OCI-LY7 (cell line): ENCODE results near the gene ZNF672. TPM values are rescaled to one million over a fixed set of nuclear protein-coding genes. Genes with fewer than 3 reads are reported as not detected.
"Not testable (repeated sequence)": the region's sequence is repeated elsewhere in the genome, so short reads cannot be mapped to it uniquely, and the experiment has no call there.

Experiments
- Bru-seq: library from RNA; stranded (reverse); fragments of 400-500 nt; gene quantifications from one replicate; lab custom pipeline; 2021; lab: Mats Ljungman, UMichigan
- BruChase-seq, 2 experiments: library from RNA; stranded (reverse); fragments of 400-500 nt; gene quantifications; one replicate each; lab custom pipeline; 2021; lab: Mats Ljungman, UMichigan
- BruUV-seq: library from RNA; stranded (reverse); fragments of 400-500 nt; replicated peaks from 2 replicates; lab custom pipeline; 2021; lab: Mats Ljungman, UMichigan
- CTCF ChIA-PET: fragments of 300-600 bp; sonication (Branson Sonifier 250); formaldehyde crosslinking; loops from one replicate; lab custom pipeline; 2022; ENCODE audit warnings: antibody characterized with exemption; ENCODE audit not compliant: unreplicated experiment; lab: Charles Lee
- POLR2A ChIA-PET: fragments of 300-600 bp; sonication (Branson Sonifier 250); formaldehyde crosslinking; loops from one replicate; lab custom pipeline; 2022; ENCODE audit warnings: antibody characterized with exemption; lab: Charles Lee
- DNase-seq: peaks from one replicate; pipeline ENCODE4 v3.0.0-alpha.2; 2015; ENCODE audit warnings: low spot score
- H2AFZ ChIP-seq: fragments of 200-600 bp; sonication (generic), shearing (Covaris generic); 2 replicates; pipeline ENCODE4 v1.6.1; 2014; ENCODE audit warnings: mild to moderate bottlenecking, antibody characterized with exemption, low read length, moderate library complexity
- H3K27ac ChIP-seq: fragments of 200-600 bp; sonication (generic); 2 replicates; pipeline ENCODE4 v1.5.1; 2014; ENCODE audit warnings: mixed run types, low read depth, mild to moderate bottlenecking, moderate library complexity, low read length, inconsistent platforms; ENCODE audit not compliant: poor library complexity, severe bottlenecking
- H3K36me3 ChIP-seq: fragments of 200-600 bp; sonication (generic); 2 replicates; pipeline ENCODE4 v1.6.1; 2014; ENCODE audit warnings: mild to moderate bottlenecking, antibody characterized with exemption, low read length, moderate library complexity, mixed read lengths; ENCODE audit not compliant: insufficient read depth
- H3K4me1 ChIP-seq: fragments of 200-600 bp; sonication (generic); 2 replicates; pipeline ENCODE4 v1.5.1; 2014; ENCODE audit warnings: mild to moderate bottlenecking, low read length; ENCODE audit not compliant: insufficient read depth, poor library complexity, severe bottlenecking
- H3K4me2 ChIP-seq: fragments of 200-600 bp; sonication (generic); 2 replicates; pipeline ENCODE4 v1.6.1; 2014; ENCODE audit warnings: mild to moderate bottlenecking, low read length
- H3K4me3 ChIP-seq: fragments of 200-600 bp; sonication (generic); 2 replicates; pipeline ENCODE4 v1.5.1; 2014; ENCODE audit warnings: mild to moderate bottlenecking, low read depth, low read length; ENCODE audit not compliant: poor library complexity, severe bottlenecking
- H3K79me2 ChIP-seq: fragments of 200-600 bp; sonication (generic); 2 replicates; pipeline ENCODE4 v1.6.1; 2016; ENCODE audit warnings: low read depth, mild to moderate bottlenecking, low read length, moderate library complexity, mixed read lengths; ENCODE audit not compliant: insufficient read depth
- H3K9me2 ChIP-seq: fragments of 200-600 bp; sonication (generic); 2 replicates; pipeline ENCODE4 v1.6.1; 2016; ENCODE audit warnings: mild to moderate bottlenecking, low read length, mixed read lengths; ENCODE audit not compliant: insufficient read depth
- H3K9me3 ChIP-seq: fragments of 200-600 bp; sonication (generic); 2 replicates; pipeline ENCODE4 v1.6.1; 2014; ENCODE audit warnings: mild to moderate bottlenecking, mixed run types, low read length, mixed read lengths
- H4K20me1 ChIP-seq: fragments of 200-600 bp; sonication (generic); 2 replicates; pipeline ENCODE4 v1.6.1; 2014; ENCODE audit warnings: mild to moderate bottlenecking, antibody characterized with exemption, low read length, moderate library complexity, mixed read lengths; ENCODE audit not compliant: insufficient read depth
- EZH2phosphoT487 ChIP-seq: fragments of 200-600 bp; sonication (generic); IDR thresholded peaks from 2 replicates; pipeline ENCODE4 v1.6.1; 2018; ENCODE audit warnings: low read depth, borderline replicate concordance, mild to moderate bottlenecking, mixed run types, antibody characterized with exemption, low read length, moderate library complexity, mixed read lengths
- intact Hi-C: fragments of 100-400 bp; cut with micrococcal nuclease; formaldehyde crosslinking; loops from one replicate; pipeline ENCODE4 v1.10.0; 2022; ENCODE audit not compliant: unreplicated experiment
- long read RNA-seq: library from polyadenylated mRNA; stranded (forward); transcript quantifications from one replicate; pipeline ENCODE4 v2.0.0, GENCODE V29; 2022
- total RNA-seq, 2 experiments: library from RNA; depleted of rRNA in 1 of 2; stranded (reverse); fragments of >200 nt in 1 of 2; shearing (Covaris generic) in 1 of 2; gene quantifications; 2 replicates each; pipeline ENCODE4 v1.2.3, GENCODE V29; 2014 to 2022
- TF ChIP-seq, protein P1 (sequence below): fragments of 200-600 bp; sonication (generic); conservative IDR thresholded peaks from 2 replicates; pipeline ENCODE4 v1.5.1; 2014; ENCODE audit warnings: mild to moderate bottlenecking, antibody characterized with exemption, low read length, moderate library complexity, mixed read lengths

ZNF672 gene
- 45.7 and 56.1 TPM in 2 replicates for total RNA-seq (2014; rRNA removed; shearing (Covaris generic))
- total RNA-seq (2022) = 50.0 and 52.7 TPM in 2 replicates
- percentile 65 among the genes with signal in this experiment for Bru-seq, nascent RNA
- percentile 61 among the genes with signal in this experiment for BruChase-seq, experiment 1, labeled RNA remaining after a 6-hour chase
- percentile 77 among the genes with signal in this experiment for BruChase-seq, experiment 2, labeled RNA remaining after a 2-hour chase
- long read RNA-seq, transcript ZNF672-205 (4 exons, 583 nt) = minor isoform, 5 of 124 reads
- long read RNA-seq, transcript ZNF672-201 (4 exons, 2,989 nt) = major isoform, 91 of 124 reads
- long read RNA-seq, partial matches to known transcripts = 28 of 124 reads
- long read RNA-seq, other reads (novel, unspliced or antisense) = 0 of 124 reads

DNA sequence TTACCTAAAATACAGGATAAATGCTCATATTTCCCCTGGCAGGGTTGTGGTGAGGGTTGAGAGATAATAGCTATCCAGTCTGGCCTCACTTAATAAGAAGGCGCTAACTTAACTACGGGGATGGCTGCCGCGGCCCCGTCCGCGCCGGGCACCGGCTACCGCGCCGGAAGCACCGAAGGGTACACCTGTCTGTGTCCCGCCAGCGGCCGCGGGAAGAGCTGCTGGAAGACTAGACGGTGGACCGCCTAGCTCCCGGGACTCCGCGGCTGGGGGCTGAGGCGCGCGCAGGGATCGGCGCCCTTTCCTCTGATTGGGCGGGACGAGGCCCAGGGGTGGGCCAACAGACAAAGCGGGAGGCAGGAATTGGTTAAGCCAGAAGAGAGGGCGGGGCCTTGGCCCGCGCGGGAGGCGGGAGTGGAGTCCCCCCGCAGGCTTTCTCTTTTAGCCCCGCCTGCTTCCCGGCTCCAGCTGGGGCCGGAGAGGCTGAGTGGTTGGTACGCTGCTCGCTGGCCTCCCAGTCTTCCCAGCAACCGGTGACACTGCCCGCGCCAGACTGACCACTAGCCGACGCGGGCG is at the start of gene ZNF672:
Gene ZNF672 (plus strand): TSS at position 444 of the 576 bp plus-strand sequence. CDS start 9,051 bp downstream, outside the sequence.
- Histone ChIP-seq H2AFZ (peak within 1 kb of the TSS; percentile 85), H4K20me1 (no peaks in the 10 kb centered on the region), H3K4me1 (peaks cover 24% of the 10 kb centered on the region), H3K36me3 (peaks cover 7% of the 10 kb centered on the region; the same call in 1 of the 2 replicates), H3K9me2 (no peaks in the 10 kb centered on the region), H3K4me3 (peak within 1 kb of the TSS; percentile 86), H3K4me2 (peak within 1 kb of the TSS; percentile 89), H3K27ac (peak within 1 kb of the TSS; percentile 74), H3K9me3 (no peaks in the 10 kb centered on the region), H3K79me2 (peaks cover 16% of the 10 kb centered on the region)
- intact Hi-C loops = loop anchor here (1.0 kb wide), 5 partner anchors 12 to 215 kb away; partner anchors contain the start of gene PGBD2
- TF ChIP-seq, protein P1, sequence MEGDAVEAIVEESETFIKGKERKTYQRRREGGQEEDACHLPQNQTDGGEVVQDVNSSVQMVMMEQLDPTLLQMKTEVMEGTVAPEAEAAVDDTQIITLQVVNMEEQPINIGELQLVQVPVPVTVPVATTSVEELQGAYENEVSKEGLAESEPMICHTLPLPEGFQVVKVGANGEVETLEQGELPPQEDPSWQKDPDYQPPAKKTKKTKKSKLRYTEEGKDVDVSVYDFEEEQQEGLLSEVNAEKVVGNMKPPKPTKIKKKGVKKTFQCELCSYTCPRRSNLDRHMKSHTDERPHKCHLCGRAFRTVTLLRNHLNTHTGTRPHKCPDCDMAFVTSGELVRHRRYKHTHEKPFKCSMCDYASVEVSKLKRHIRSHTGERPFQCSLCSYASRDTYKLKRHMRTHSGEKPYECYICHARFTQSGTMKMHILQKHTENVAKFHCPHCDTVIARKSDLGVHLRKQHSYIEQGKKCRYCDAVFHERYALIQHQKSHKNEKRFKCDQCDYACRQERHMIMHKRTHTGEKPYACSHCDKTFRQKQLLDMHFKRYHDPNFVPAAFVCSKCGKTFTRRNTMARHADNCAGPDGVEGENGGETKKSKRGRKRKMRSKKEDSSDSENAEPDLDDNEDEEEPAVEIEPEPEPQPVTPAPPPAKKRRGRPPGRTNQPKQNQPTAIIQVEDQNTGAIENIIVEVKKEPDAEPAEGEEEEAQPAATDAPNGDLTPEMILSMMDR = no peak
- no peak for TF ChIP-seq EZH2phosphoT487
- ChIA-PET CTCF (interaction anchor here (1.0 to 1.3 kb wide), 2 partner anchors 9 to 21 kb away, joined by 3 to 7 read pairs; partner anchors contain the start of gene ZNF692), POLR2A (interaction anchor here (1.1 to 5.5 kb wide), 13 partner anchors 11 to 68 kb away, joined by 3 to 70 read pairs (median 8); partner anchors contain the start of genes PGBD2, SH3BP5L and ZNF692)
- no TSS peak for BruUV-seq
- DNase-seq = peak; percentile 96

DNA sequence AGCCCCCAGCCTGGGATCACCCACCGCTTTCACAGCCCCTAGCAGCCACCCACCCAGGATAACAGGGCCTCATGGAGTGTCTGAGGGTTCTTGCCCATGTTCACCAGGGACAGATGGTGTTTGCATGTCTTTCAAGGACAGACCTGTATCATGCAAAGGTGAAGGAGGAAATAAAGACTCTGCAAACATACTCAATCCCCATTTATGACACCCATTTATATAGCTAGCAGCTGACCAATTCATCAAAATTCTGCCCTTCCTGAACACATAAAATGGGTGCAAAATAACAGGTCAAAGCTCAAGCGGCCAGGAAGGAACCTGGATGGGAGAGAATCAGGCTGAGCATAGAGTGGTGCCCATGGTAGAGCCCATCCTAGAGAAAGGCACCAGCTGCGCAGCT is 49.7 kb upstream of the ZNF672 start:
- BruUV-seq = no TSS peak
- no peaks in the 10 kb centered on the region for H3K36me3 ChIP-seq
- POLR2A ChIA-PET = no interaction called here

DNA sequence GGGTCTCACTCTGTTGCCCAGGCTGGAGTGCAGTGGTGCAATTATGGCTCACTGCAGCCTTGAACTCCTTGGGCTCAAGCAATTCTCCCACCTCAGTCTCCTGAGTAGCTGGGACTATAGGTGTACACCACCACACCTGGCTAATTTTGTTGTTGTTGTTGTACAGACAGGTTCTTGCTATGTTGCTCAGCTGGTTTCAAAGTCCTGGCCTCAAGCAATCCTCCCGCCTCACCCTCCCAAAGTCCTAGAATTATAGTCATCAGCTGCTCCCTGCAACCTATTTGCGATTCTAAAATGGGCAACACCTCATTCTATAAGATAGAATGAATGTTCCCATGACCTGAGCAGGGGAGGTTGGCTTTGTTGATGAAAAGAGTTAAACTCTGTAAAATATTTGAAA is 48.7 kb upstream of the ZNF672 start:
- H3K27ac ChIP-seq, POLR2A ChIA-PET, H4K20me1 ChIP-seq, H3K4me1 ChIP-seq, H3K9me3 ChIP-seq, H3K4me2 ChIP-seq, H3K79me2 ChIP-seq, H3K9me2 ChIP-seq, H3K36me3 ChIP-seq, CTCF ChIA-PET, H3K4me3 ChIP-seq, BruUV-seq, DNase-seq, H2AFZ ChIP-seq, intact Hi-C loops: not testable (repeated sequence)

More for the DNA sequence above, 49.7 kb upstream of the ZNF672 start:
- CTCF ChIA-PET = no interaction called here
- H2AFZ ChIP-seq = no peak overlapping the region
- TF ChIP-seq EZH2phosphoT487 = no peak
- TF ChIP-seq, protein P1 = no peak
- no peak overlapping the region for H3K4me2 ChIP-seq
- H4K20me1 ChIP-seq = no peaks in the 10 kb centered on the region
- no peak overlapping the region for H3K4me3 ChIP-seq
- no peak overlapping the region for H3K27ac ChIP-seq
- no peaks in the 10 kb centered on the region for H3K9me2 ChIP-seq
- H3K79me2 ChIP-seq = no peaks in the 10 kb centered on the region
- intact Hi-C loops = no loop called here
- DNase-seq = no peak
- H3K4me1 ChIP-seq = no peaks in the 10 kb centered on the region
- H3K9me3 ChIP-seq = no peaks in the 10 kb centered on the region
